K562 (cell line): ENCODE data around the gene KIT. TPM values are rescaled to one million over a fixed set of nuclear protein-coding genes. Genes with fewer than 3 reads are reported as not detected.

Source experiments
- CEBPB ChIP-seq: fragments of 450-650 bp; IDR thresholded peaks from 2 replicates; pipeline ENCODE4 v1.6.1; 2016; ENCODE audit warnings: missing genetic modification characterization, missing compliant biosample characterization
- CTCF ChIP-seq, 3 experiments: IDR thresholded peaks in 2 of 3; conservative IDR thresholded peaks in 1 of 3; 2 replicates each; pipeline ENCODE4 v1.5.1; 2011 to 2012; ENCODE audit warnings: low read length in 3 of 3, mild to moderate bottlenecking in 3 of 3, control low read depth in 2 of 3, improper control_type of control experiment in 1 of 3, inconsistent platforms in 1 of 3, low read depth in 1 of 3, mixed read lengths in 1 of 3, moderate library complexity in 1 of 3; ENCODE audit not compliant: insufficient read depth in 2 of 3
- DACH1 ChIP-seq: fragments of 450-650 bp; IDR thresholded peaks from 2 replicates; pipeline ENCODE4 v1.6.1; 2018; ENCODE audit not compliant: partially characterized antibody
- MTF1 ChIP-seq: fragments of 250-450 bp; sonication (Bioruptor Pico); IDR thresholded peaks from 2 replicates; pipeline ENCODE4 v1.9.0; 2021; ENCODE audit warnings: moderate library complexity, mild to moderate bottlenecking, inconsistent platforms, borderline replicate concordance
- RAD21 ChIP-seq, 2 experiments: fragments of 250-450 bp in 1 of 2; fragments of 450-650 bp in 1 of 2; sonication (Bioruptor Pico) in 1 of 2; formaldehyde crosslinking in 1 of 2; IDR thresholded peaks in 1 of 2; conservative IDR thresholded peaks in 1 of 2; 2 replicates each; pipeline versions ENCODE4 v1.4.0 to v1.8.0; 2020 to 2022; ENCODE audit warnings: mild to moderate bottlenecking in 2 of 2, moderate library complexity in 1 of 2
- SREBF2 ChIP-seq: sonication (generic); formaldehyde crosslinking; IDR thresholded peaks from 2 replicates; pipeline ENCODE4 v1.4.0; 2020; ENCODE audit warnings: mild to moderate bottlenecking, missing genetic modification reagents
- SRSF9 ChIP-seq: fragments of 200-400 bp; formaldehyde crosslinking; IDR thresholded peaks from 2 replicates; pipeline ENCODE4 v1.6.1; 2017; ENCODE audit warnings: low read depth, low read length, borderline replicate concordance
- polyA plus RNA-seq, 8 experiments: library from polyadenylated mRNA; depleted of rRNA in 4 of 8; stranded (reverse) in 5 of 8; unstranded in 3 of 8; fragments of >200 nt; fragmentation: Nextera tagmentation in 2 of 8; fragmentation: Illumina TruSeq in 1 of 8; extraction: Ambion mirVana in 2 of 8; extraction: Trizol in 1 of 8; gene quantifications; 2 replicates each; pipeline versions ENCODE4 v1.2.1 to v1.2.3, GENCODE V29; 2011 to 2014; ENCODE audit warnings: inconsistent platforms in 1 of 8, missing spikeins in 1 of 8
- total RNA-seq, 7 experiments: library from RNA; depleted of rRNA in 6 of 7; stranded (reverse); fragments of >200 nt in 6 of 7; fragmentation: Illumina TruSeq in 2 of 7; extraction: Trizol in 2 of 7; gene quantifications; 2 replicates each; pipeline versions ENCODE4 v1.2.1 to v1.2.3, GENCODE V29; 2011 to 2021; ENCODE audit warnings: low replicate concordance in 1 of 7
- TF ChIP-seq, protein P1 (sequence below), 2 experiments: fragments of 450-650 bp; formaldehyde crosslinking in 1 of 2; IDR thresholded peaks; 2 replicates each; pipeline versions ENCODE4 v1.4.0 to v1.6.1; 2014 to 2020; ENCODE audit warnings: mild to moderate bottlenecking in 2 of 2, borderline replicate concordance in 1 of 2, low read depth in 1 of 2
- TF ChIP-seq, protein P2 (sequence below): fragments of 450-650 bp; conservative IDR thresholded peaks from 2 replicates; pipeline ENCODE4 v1.6.1; 2016; ENCODE audit warnings: missing genetic modification characterization, low read depth, mild to moderate bottlenecking, control low read depth, missing compliant biosample characterization

Gene KIT
- total and polyA plus RNA-seq, 9 of the 15 experiments (the other 6 are each of a cell fraction or from before 2014, with no cell fraction given): 0.27 to 5.6 (median 0.57) TPM

DNA sequence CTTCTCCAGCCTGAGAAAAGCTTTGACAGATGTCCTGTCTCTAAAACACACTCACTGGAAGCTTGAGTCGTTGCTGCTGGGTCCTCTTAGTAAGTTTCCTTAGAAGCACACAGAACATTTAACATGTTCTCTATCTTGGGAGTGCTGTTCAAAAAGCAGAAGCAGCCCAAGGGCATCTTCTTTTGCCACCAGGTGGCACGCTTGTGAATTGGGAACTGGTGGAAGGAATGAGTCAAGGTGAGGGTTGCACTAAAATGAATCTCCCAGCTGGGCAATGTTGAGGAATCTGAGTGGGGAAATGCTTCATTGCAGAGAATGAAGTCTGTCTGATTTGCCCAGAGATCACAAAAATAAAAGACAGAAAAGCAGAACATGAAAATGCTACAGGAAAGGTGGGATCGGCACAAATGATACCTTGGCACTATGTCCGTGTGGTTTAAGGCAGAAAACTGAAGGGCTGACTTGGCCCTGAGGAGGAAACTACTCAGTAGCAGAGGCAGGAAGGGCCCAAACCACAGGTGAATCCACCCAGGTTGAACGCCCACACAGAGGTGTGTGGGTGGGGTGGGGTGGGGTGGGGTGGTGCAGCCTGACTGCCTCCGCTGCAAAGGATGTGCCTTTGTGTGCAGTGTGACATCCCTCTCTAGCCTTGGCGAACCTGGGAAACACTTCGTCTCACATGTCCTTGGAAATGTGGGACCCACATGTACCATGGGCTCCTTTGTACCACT lies 26.0 kb downstream of the KIT start (continued):
- TF ChIP-seq MTF1 (CRISPR knock-in tag) (no peak), RAD21 (CRISPR knock-in tag; conservative IDR thresholded peaks at IDR 0.05 in 1 of 2, IDR thresholded peaks at IDR 0.05 in 1 of 2) (peak; percentile 36 to 38; a peak in 3 of 4 replicates), CTCF (IDR thresholded peaks at IDR 0.05 in 2 of 3, conservative IDR thresholded peaks at IDR 0.05 in 1 of 3; ENCODE audit: insufficient read depth in 2 of 3, low read depth in 1 of 3, low read length in 3 of 3) (peak; percentile 39 to 53 (median 52); a peak in 5 of 6 replicates), SRSF9 (no peak), SREBF2 (CRISPR knock-in tag) (no peak), CEBPB (tag) (no peak), DACH1 (no peak)
- TF ChIP-seq, protein P1, sequence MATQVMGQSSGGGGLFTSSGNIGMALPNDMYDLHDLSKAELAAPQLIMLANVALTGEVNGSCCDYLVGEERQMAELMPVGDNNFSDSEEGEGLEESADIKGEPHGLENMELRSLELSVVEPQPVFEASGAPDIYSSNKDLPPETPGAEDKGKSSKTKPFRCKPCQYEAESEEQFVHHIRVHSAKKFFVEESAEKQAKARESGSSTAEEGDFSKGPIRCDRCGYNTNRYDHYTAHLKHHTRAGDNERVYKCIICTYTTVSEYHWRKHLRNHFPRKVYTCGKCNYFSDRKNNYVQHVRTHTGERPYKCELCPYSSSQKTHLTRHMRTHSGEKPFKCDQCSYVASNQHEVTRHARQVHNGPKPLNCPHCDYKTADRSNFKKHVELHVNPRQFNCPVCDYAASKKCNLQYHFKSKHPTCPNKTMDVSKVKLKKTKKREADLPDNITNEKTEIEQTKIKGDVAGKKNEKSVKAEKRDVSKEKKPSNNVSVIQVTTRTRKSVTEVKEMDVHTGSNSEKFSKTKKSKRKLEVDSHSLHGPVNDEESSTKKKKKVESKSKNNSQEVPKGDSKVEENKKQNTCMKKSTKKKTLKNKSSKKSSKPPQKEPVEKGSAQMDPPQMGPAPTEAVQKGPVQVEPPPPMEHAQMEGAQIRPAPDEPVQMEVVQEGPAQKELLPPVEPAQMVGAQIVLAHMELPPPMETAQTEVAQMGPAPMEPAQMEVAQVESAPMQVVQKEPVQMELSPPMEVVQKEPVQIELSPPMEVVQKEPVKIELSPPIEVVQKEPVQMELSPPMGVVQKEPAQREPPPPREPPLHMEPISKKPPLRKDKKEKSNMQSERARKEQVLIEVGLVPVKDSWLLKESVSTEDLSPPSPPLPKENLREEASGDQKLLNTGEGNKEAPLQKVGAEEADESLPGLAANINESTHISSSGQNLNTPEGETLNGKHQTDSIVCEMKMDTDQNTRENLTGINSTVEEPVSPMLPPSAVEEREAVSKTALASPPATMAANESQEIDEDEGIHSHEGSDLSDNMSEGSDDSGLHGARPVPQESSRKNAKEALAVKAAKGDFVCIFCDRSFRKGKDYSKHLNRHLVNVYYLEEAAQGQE (IDR thresholded peaks at IDR 0.05; ENCODE audit: borderline replicate concordance): peak; percentile 12; the same call in 1 of the 2 replicates
- TF ChIP-seq, protein P1 (CRISPR knock-in tag; IDR thresholded peaks at IDR 0.05; ENCODE audit: low read depth): no peak
- TF ChIP-seq, protein P2, sequence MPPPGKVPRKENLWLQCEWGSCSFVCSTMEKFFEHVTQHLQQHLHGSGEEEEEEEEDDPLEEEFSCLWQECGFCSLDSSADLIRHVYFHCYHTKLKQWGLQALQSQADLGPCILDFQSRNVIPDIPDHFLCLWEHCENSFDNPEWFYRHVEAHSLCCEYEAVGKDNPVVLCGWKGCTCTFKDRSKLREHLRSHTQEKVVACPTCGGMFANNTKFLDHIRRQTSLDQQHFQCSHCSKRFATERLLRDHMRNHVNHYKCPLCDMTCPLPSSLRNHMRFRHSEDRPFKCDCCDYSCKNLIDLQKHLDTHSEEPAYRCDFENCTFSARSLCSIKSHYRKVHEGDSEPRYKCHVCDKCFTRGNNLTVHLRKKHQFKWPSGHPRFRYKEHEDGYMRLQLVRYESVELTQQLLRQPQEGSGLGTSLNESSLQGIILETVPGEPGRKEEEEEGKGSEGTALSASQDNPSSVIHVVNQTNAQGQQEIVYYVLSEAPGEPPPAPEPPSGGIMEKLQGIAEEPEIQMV (tag): no peak
